ENCODE measurements around the gene APOBEC3B.

- TF ChIP-seq CTCF (IDR thresholded peaks at IDR 0.05) (no peak), POLR2A (IDR thresholded peaks at IDR 0.05) (no peak)
These were observed 25.6 kb upstream of the APOBEC3B start for GRCh38 chr22:38956551-38956950.
